HCT116 (cell line): ENCODE measurements around the gene VCAN. TPM values are rescaled to one million over a fixed set of nuclear protein-coding genes. Genes with fewer than 3 reads are reported as not detected.

ENCODE experiments used
- ATAC-seq: fragments of 200-7000 bp; cut with Tn5 transposase; 2 replicates; pipeline ENCODE4 v1.9.1; 2020; ENCODE audit warnings: mild to moderate bottlenecking, moderate library complexity
- BruUV-seq: library from RNA; stranded (reverse); fragments of 400-500 nt; replicated peaks from 2 replicates; lab custom pipeline; 2021; lab: Mats Ljungman, UMichigan
- CTCF ChIA-PET: fragments of 300-600 bp; sonication (Branson Sonifier 250); formaldehyde crosslinking; loops from one replicate; lab custom pipeline; 2021; ENCODE audit warnings: antibody characterized with exemption; lab: Charles Lee
- POLR2A ChIA-PET: fragments of 300-600, 350-600 bp; sonication (Branson Sonifier 250); formaldehyde crosslinking; loops from one replicate; lab custom pipeline; 2021; ENCODE audit warnings: antibody characterized with exemption; lab: Charles Lee
- RAD21 ChIA-PET, 2 experiments: fragments of 300-600 bp; sonication (Branson Sonifier 250); formaldehyde crosslinking; loops; one replicate each; lab custom pipeline; 2023; ENCODE audit warnings: low total read pairs in 2 of 2; ENCODE audit not compliant: uncharacterized antibody in 2 of 2, unreplicated experiment in 2 of 2, low non-redundant PET in 1 of 2; lab: Charles Lee
- DNase-seq: peaks from one replicate; pipeline ENCODE4 v3.0.0-alpha.2; 2010; ENCODE audit warnings: low read depth, low spot score
- H2AFZ ChIP-seq: fragments of 200-600 bp; shearing (Covaris generic), sonication (generic); 2 replicates; pipeline ENCODE4 v1.6.1; 2017; ENCODE audit warnings: low read depth, mixed run types, mixed read lengths, antibody characterized with exemption, low read length; ENCODE audit not compliant: poor library complexity, severe bottlenecking
- H3K27ac ChIP-seq: 2 replicates; pipeline ENCODE4 v1.5.1; 2012; ENCODE audit warnings: low read depth, low read length
- H3K27me3 ChIP-seq: fragments of 200-600 bp; sonication (generic); 2 replicates; pipeline ENCODE4 v1.6.1; 2016; ENCODE audit warnings: mixed run types, low read length, mixed read lengths; ENCODE audit not compliant: insufficient read depth
- H3K36me3 ChIP-seq, 2 experiments: fragments of 200-500 bp in 1 of 2; fragments of 200-600 bp in 1 of 2; sonication (Bioruptor generic) in 1 of 2; sonication (generic) in 1 of 2; 2 replicates each; pipeline versions ENCODE4 v1.5.1 to v1.6.1; 2014 to 2016; ENCODE audit warnings: low read length in 2 of 2, inconsistent platforms in 1 of 2, mixed read lengths in 1 of 2, mixed run types in 1 of 2; ENCODE audit not compliant: insufficient read depth in 2 of 2, control insufficient read depth in 1 of 2
- H3K4me1 ChIP-seq, 2 experiments: fragments of 200-600 bp in 1 of 2; sonication (generic) in 1 of 2; 2 replicates each; pipeline versions ENCODE4 v1.5.1 to v1.6.1; 2012 to 2017; ENCODE audit warnings: low read length in 2 of 2, inconsistent platforms in 1 of 2, mild to moderate bottlenecking in 1 of 2, mixed read lengths in 1 of 2, mixed run types in 1 of 2, moderate library complexity in 1 of 2; ENCODE audit not compliant: insufficient read depth in 2 of 2, control insufficient read depth in 1 of 2
- H3K4me2 ChIP-seq: fragments of 200-600 bp; sonication (generic); 2 replicates; pipeline ENCODE4 v1.6.1; 2017; ENCODE audit warnings: mixed run types, low read length, mixed read lengths
- H3K4me3 ChIP-seq, 2 experiments: fragments of 200-600 bp in 1 of 2; sonication (generic) in 1 of 2; replicated peaks in 1 of 2; 2 replicates each; pipeline ENCODE4 v1.5.1; 2011 to 2016; ENCODE audit warnings: low read length in 2 of 2, control low read depth in 1 of 2, low read depth in 1 of 2, mild to moderate bottlenecking in 1 of 2, mixed read lengths in 1 of 2, mixed run types in 1 of 2
- H3K79me2 ChIP-seq: fragments of 200-600 bp; sonication (generic); 2 replicates; pipeline ENCODE4 v1.6.1; 2017; ENCODE audit warnings: mild to moderate bottlenecking, mixed run types, low read length, moderate library complexity, mixed read lengths; ENCODE audit not compliant: insufficient read depth
- H3K9ac ChIP-seq: fragments of 200-600 bp; sonication (generic); 2 replicates; pipeline ENCODE4 v1.6.1; 2016; ENCODE audit warnings: low read length, mixed read lengths
- H3K9me2 ChIP-seq: fragments of 200-600 bp; sonication (generic), shearing (Covaris generic); 2 replicates; pipeline ENCODE4 v1.6.1; 2017; ENCODE audit warnings: mixed run types, mild to moderate bottlenecking, moderate library complexity; ENCODE audit not compliant: insufficient read depth
- H3K9me3 ChIP-seq, 2 experiments: fragments of 200-500 bp in 1 of 2; fragments of 200-600 bp in 1 of 2; sonication (Bioruptor generic) in 1 of 2; sonication (generic) in 1 of 2; 2 replicates each; pipeline ENCODE4 v1.6.1; 2014 to 2017; ENCODE audit warnings: low read length in 2 of 2, mixed read lengths in 2 of 2, inconsistent platforms in 1 of 2, low read depth in 1 of 2, mild to moderate bottlenecking in 1 of 2, mixed run types in 1 of 2, moderate library complexity in 1 of 2; ENCODE audit not compliant: control insufficient read depth in 1 of 2, insufficient read depth in 1 of 2
- H4K20me1 ChIP-seq: fragments of 200-600 bp; sonication (generic), shearing (Covaris generic); 2 replicates; pipeline ENCODE4 v1.6.1; 2017; ENCODE audit warnings: mixed run types, mild to moderate bottlenecking, moderate library complexity; ENCODE audit not compliant: insufficient read depth
- CTCF ChIP-seq, 3 experiments: fragments of 200-600 bp in 1 of 3; sonication (generic) in 1 of 3; IDR thresholded peaks in 2 of 3; conservative IDR thresholded peaks in 1 of 3; 2 replicates each; pipeline ENCODE4 v1.5.1; 2012 to 2017; ENCODE audit warnings: low read depth in 2 of 3, low read length in 2 of 3, antibody characterized with exemption in 1 of 3, borderline replicate concordance in 1 of 3, control low read depth in 1 of 3, mild to moderate bottlenecking in 1 of 3, mixed read lengths in 1 of 3, mixed run types in 1 of 3, moderate library complexity in 1 of 3; ENCODE audit not compliant: insufficient read depth in 1 of 3
- ELF1 ChIP-seq: IDR thresholded peaks from 2 replicates; pipeline ENCODE4 v1.6.1; 2012; ENCODE audit warnings: low read depth, borderline replicate concordance
- EZH2 ChIP-seq: fragments of 200-600 bp; sonication (generic); IDR thresholded peaks from 2 replicates; pipeline ENCODE4 v1.6.1; 2017; ENCODE audit warnings: antibody characterized with exemption, mixed run types
- EZH2phosphoT487 ChIP-seq: fragments of 200-600 bp; IDR thresholded peaks from 2 replicates; pipeline ENCODE4 v1.6.1; 2018; ENCODE audit warnings: antibody characterized with exemption, borderline replicate concordance
- JUND ChIP-seq: IDR thresholded peaks from 2 replicates; pipeline ENCODE4 v1.6.1; 2012
- POLR2A ChIP-seq: IDR thresholded peaks from 2 replicates; pipeline ENCODE4 v1.7.0; 2011; ENCODE audit warnings: borderline replicate concordance; ENCODE audit not compliant: insufficient read depth, insufficient read length; ENCODE audit errors: extremely low read depth
- POLR2AphosphoS5 ChIP-seq: IDR thresholded peaks from 2 replicates; pipeline ENCODE4 v1.6.1; 2011; ENCODE audit warnings: mild to moderate bottlenecking, low read depth, low read length, moderate library complexity
- RAD21 ChIP-seq: IDR thresholded peaks from 2 replicates; pipeline ENCODE4 v1.6.1; 2012; ENCODE audit warnings: low read depth, mild to moderate bottlenecking
- intact Hi-C: fragments of 100-400 bp; cut with micrococcal nuclease; formaldehyde crosslinking; loops from 2 replicates; pipeline ENCODE4 v1.10.0; 2022
- total RNA-seq: library from RNA; stranded (reverse); gene quantifications from one replicate; pipeline ENCODE4 v1.2.1, GENCODE V29; 2021; ENCODE audit not compliant: unreplicated experiment
- TF ChIP-seq, protein P1 (sequence below): IDR thresholded peaks from 2 replicates; pipeline ENCODE4 v1.6.1; 2011; ENCODE audit warnings: mild to moderate bottlenecking, low read length, moderate library complexity; ENCODE audit not compliant: insufficient replicate concordance; ENCODE audit errors: extremely low read depth

Gene VCAN
- total RNA-seq, 1 experiment from 2014 or later: 49.9 TPM

DNA sequence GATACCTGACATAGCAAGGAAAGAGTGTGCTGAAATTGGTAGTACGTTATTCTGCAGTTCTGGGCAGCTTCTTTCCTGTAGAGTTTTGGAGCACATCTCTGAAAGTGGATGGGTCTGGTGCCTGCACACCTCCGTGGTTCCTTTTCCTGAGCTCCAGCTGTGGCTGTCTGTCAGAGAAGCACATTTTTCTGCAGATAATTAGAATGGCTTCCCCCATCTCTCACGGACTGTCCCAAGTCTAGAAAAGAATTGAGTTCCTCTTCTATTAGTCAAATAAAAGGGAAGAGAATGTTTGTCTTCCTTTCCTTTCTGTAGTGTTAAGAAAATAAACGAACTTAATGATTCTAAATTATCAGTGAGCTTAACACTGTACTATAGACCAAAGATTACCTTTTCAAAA lies 55.7 kb downstream of the VCAN start:
- ATAC-seq: no peak
- Histone ChIP-seq H4K20me1 (no peaks in the 10 kb centered on the region), H3K9me2 (no peaks in the 10 kb centered on the region), H3K27me3 (no peaks in the 10 kb centered on the region), H3K9me3 (no peaks in the 10 kb centered on the region), H3K36me3 (no peaks in the 10 kb centered on the region), H3K27ac (no peak overlapping the region), H3K9ac (no peak overlapping the region), H3K4me2 (no peak overlapping the region), H2AFZ (no peak overlapping the region), H3K4me1 (no peaks in the 10 kb centered on the region), H3K79me2 (no peaks in the 10 kb centered on the region), H3K4me3 (no peak overlapping the region)
- no peak for DNase-seq
- intact Hi-C loops: no loop called here
- ChIA-PET POLR2A (no interaction called here), RAD21 (no interaction called here), CTCF (no interaction called here)
- TF ChIP-seq EZH2phosphoT487 (no peak), CTCF (IDR thresholded peaks at IDR 0.05 in 2 of 3, conservative IDR thresholded peaks at IDR 0.05 in 1 of 3; ENCODE audit: borderline replicate concordance in 1 of 3, insufficient read depth in 1 of 3, low read depth in 2 of 3, low read length in 2 of 3) (no peak), POLR2A (no peak), ELF1 (no peak), EZH2 (no peak), RAD21 (no peak), POLR2AphosphoS5 (no peak), JUND (no peak)
- TF ChIP-seq, protein P1, sequence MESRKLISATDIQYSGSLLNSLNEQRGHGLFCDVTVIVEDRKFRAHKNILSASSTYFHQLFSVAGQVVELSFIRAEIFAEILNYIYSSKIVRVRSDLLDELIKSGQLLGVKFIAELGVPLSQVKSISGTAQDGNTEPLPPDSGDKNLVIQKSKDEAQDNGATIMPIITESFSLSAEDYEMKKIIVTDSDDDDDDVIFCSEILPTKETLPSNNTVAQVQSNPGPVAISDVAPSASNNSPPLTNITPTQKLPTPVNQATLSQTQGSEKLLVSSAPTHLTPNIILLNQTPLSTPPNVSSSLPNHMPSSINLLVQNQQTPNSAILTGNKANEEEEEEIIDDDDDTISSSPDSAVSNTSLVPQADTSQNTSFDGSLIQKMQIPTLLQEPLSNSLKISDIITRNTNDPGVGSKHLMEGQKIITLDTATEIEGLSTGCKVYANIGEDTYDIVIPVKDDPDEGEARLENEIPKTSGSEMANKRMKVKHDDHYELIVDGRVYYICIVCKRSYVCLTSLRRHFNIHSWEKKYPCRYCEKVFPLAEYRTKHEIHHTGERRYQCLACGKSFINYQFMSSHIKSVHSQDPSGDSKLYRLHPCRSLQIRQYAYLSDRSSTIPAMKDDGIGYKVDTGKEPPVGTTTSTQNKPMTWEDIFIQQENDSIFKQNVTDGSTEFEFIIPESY: no peak
- BruUV-seq: no TSS peak
